Prostate gland (tissue), 2 donors: ENCODE measurements around the gene SMPD4.
"Not testable (repeated sequence)": the region's sequence is repeated elsewhere in the genome, so short reads cannot be mapped to it uniquely, and the experiment has no call there.

ENCODE experiments used
- CTCF ChIP-seq, 4 experiments: fragments of 200-600 bp in 2 of 4; fragments of 450-650 bp in 2 of 4; sonication (generic) in 2 of 4; IDR thresholded peaks; 1 replicate in 3 of 4; 2 replicates in 1 of 4; pipeline ENCODE4 v1.5.1; 2016 to 2019; ENCODE audit warnings: antibody characterized with exemption in 4 of 4, mild to moderate bottlenecking in 2 of 4, moderate library complexity in 2 of 4
- POLR2A ChIP-seq: fragments of 450-650 bp; IDR thresholded peaks from one replicate; pipeline ENCODE4 v1.6.1; 2016; ENCODE audit warnings: antibody characterized with exemption, mild to moderate bottlenecking
- POLR2AphosphoS5 ChIP-seq: sonication (generic); formaldehyde crosslinking; IDR thresholded peaks from one replicate; pipeline ENCODE4 v1.6.1; 2017; ENCODE audit warnings: antibody characterized with exemption

DNA sequence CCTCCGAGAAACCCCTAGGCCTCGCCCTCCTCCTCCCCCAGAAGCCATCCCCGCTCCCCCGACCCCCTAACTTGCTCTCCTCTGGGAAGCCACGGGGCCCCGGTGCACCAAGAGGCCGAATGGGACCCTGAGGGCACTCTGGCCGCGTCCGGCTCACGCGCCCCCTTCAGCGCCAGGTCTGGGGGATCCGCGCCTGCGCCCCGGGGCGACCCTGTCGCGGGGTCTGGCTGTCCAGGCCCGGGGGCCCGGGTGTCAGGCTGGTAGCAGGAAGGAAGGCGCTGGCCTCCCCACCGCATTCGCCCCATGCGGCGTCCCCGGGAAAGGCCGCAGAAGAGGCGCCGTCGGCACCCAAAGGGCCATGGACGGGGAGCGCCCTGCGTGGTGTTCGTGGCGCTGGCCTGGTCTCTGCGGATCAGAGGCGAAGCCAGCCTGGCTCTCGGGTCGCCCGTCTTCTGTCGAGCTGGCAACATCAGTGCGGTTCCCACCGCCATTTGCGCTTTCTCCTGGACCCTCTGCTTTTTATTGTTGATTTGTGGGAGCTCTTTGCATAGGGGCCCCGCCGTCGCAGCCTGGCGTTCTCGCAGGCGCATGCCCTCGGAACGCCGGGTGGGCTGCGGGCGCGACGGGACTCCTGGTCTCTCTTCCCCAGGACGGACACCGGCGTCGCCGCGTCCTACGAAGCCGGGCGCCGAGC, 47.2 kb upstream of the SMPD4 start:
- TF ChIP-seq CTCF (IDR thresholded peaks at IDR 0.05); POLR2A; POLR2AphosphoS5: not testable (repeated sequence)
